ENCODE data around the gene NDUFC2.
"Not testable (repeated sequence)": the region's sequence is repeated elsewhere in the genome, so short reads cannot be mapped to it uniquely, and the experiment has no call there.

- TF ChIP-seq CTCF (IDR thresholded peaks at IDR 0.05; ENCODE audit: low read length); EZH2 (IDR thresholded peaks at IDR 0.05; ENCODE audit: borderline replicate concordance, low read length): not testable (repeated sequence)
Measured at GRCh38 chr11:78084506-78084905, 4.8 kb upstream of the NDUFC2 start.
